SK-N-SH treated with all-trans-retinoic acid at 6 μM for 48 hours (cell line): ENCODE data around the gene ADPRHL1.

Experiments
- ATAC-seq: fragments of 200-7000 bp; cut with Tn5 transposase; 3 replicates; pipeline ENCODE4 v1.9.1; 2020; ENCODE audit warnings: mild to moderate bottlenecking, moderate library complexity
- ARNTL ChIP-seq: fragments of 450-650 bp; formaldehyde crosslinking; IDR thresholded peaks from 2 replicates; pipeline ENCODE4 v1.5.0; 2020; ENCODE audit warnings: low read depth, mild to moderate bottlenecking, moderate library complexity, borderline replicate concordance
- BACH2 ChIP-seq: fragments of 250-450 bp; sonication (Bioruptor Pico); IDR thresholded peaks from 2 replicates; pipeline ENCODE4 v1.9.0; 2021; ENCODE audit warnings: mild to moderate bottlenecking, borderline replicate concordance
- CREB5 ChIP-seq: fragments of 250-450 bp; sonication (Bioruptor Pico); IDR thresholded peaks from 2 replicates; pipeline ENCODE4 v1.5.1; 2020; ENCODE audit warnings: low read depth, mild to moderate bottlenecking, moderate library complexity
- CSDC2 ChIP-seq: fragments of 250-450 bp; sonication (Bioruptor Pico); IDR thresholded peaks from 2 replicates; pipeline ENCODE4 v1.5.0; 2020; ENCODE audit warnings: mild to moderate bottlenecking, moderate library complexity
- CSRNP3 ChIP-seq: fragments of 250-450 bp; sonication (Bioruptor Pico); IDR thresholded peaks from 2 replicates; pipeline ENCODE4 v1.5.1; 2021; ENCODE audit warnings: mild to moderate bottlenecking, moderate library complexity
- ESRRG ChIP-seq: fragments of 250-450 bp; sonication (Bioruptor Pico); IDR thresholded peaks from 2 replicates; pipeline ENCODE4 v1.6.1; 2021; ENCODE audit warnings: mild to moderate bottlenecking
- GLIS3 ChIP-seq: fragments of 250-450 bp; sonication (Bioruptor Pico); IDR thresholded peaks from 2 replicates; pipeline ENCODE4 v1.5.0; 2020; ENCODE audit warnings: mild to moderate bottlenecking, moderate library complexity
- PATZ1 ChIP-seq: fragments of 250-450 bp; sonication (Bioruptor Pico); IDR thresholded peaks from 2 replicates; pipeline ENCODE4 v1.8.0; 2020; ENCODE audit warnings: mild to moderate bottlenecking, moderate library complexity, borderline replicate concordance
- POU6F1 ChIP-seq: fragments of 250-450 bp; sonication (Bioruptor Pico); IDR thresholded peaks from 2 replicates; pipeline ENCODE4 v1.8.0; 2021; ENCODE audit warnings: low read depth, mild to moderate bottlenecking, moderate library complexity, borderline replicate concordance
- PPARA ChIP-seq: fragments of 250-450 bp; sonication (Bioruptor Pico); IDR thresholded peaks from 2 replicates; pipeline ENCODE4 v1.5.0; 2020; ENCODE audit warnings: mild to moderate bottlenecking, borderline replicate concordance
- RARB ChIP-seq: fragments of 250-450 bp; sonication (Bioruptor Pico); IDR thresholded peaks from 2 replicates; pipeline ENCODE4 v1.8.0; 2021; ENCODE audit warnings: mild to moderate bottlenecking, moderate library complexity
- SNAI2 ChIP-seq: fragments of 250-450 bp; sonication (Bioruptor Pico); IDR thresholded peaks from 2 replicates; pipeline ENCODE4 v1.5.0; 2020; ENCODE audit warnings: mild to moderate bottlenecking, moderate library complexity
- TCF4 ChIP-seq: fragments of 250-450 bp; sonication (Bioruptor Pico); IDR thresholded peaks from 2 replicates; pipeline ENCODE4 v1.8.0; 2021; ENCODE audit warnings: mild to moderate bottlenecking, moderate library complexity, borderline replicate concordance
- TOX ChIP-seq: fragments of 250-450 bp; sonication (Bioruptor Pico); IDR thresholded peaks from 2 replicates; pipeline ENCODE4 v1.8.0; 2021; ENCODE audit warnings: mild to moderate bottlenecking, moderate library complexity, borderline replicate concordance
- TSHZ2 ChIP-seq: fragments of 250-450 bp; sonication (Bioruptor Pico); IDR thresholded peaks from 2 replicates; pipeline ENCODE4 v1.5.0; 2020; ENCODE audit warnings: mild to moderate bottlenecking, moderate library complexity
- ZFP3 ChIP-seq: fragments of 250-450 bp; sonication (Bioruptor Pico); IDR thresholded peaks from 2 replicates; pipeline ENCODE4 v1.5.0; 2020; ENCODE audit warnings: mild to moderate bottlenecking, moderate library complexity
- ZFP30 ChIP-seq: fragments of 450-650 bp; formaldehyde crosslinking; IDR thresholded peaks from 2 replicates; pipeline ENCODE4 v1.5.0; 2022; ENCODE audit warnings: mild to moderate bottlenecking, moderate library complexity
- ZNF8 ChIP-seq: fragments of 450-650 bp; formaldehyde crosslinking; IDR thresholded peaks from 2 replicates; pipeline ENCODE4 v1.5.0; 2020; ENCODE audit warnings: mild to moderate bottlenecking, moderate library complexity

The ADPRHL1 gene

GRCh38 chr13:113500530-113501265 lies 47.4 kb upstream of the ADPRHL1 start (continued):
- no peak for TF ChIP-seq POU6F1 (CRISPR knock-in tag)
- TF ChIP-seq CSDC2 (CRISPR knock-in tag) = no peak
- no peak for TF ChIP-seq PATZ1 (CRISPR knock-in tag)
- TF ChIP-seq, all 23 proteins: peak for 0

- TF ChIP-seq BACH2 (CRISPR knock-in tag) = no peak
- TF ChIP-seq ESRRG (CRISPR knock-in tag) = no peak
- TF ChIP-seq, all 23 proteins: peak for 0
- ATAC-seq = no peak
Measured at GRCh38 chr13:113499936-113500335, 46.6 kb upstream of the ADPRHL1 start.

GRCh38 chr13:113498905-113499304 lies 45.6 kb upstream of the ADPRHL1 start:
- no peak for ATAC-seq
- no peak for TF ChIP-seq CSRNP3 (CRISPR knock-in tag)
- TF ChIP-seq TCF4 (CRISPR knock-in tag) = no peak
- TF ChIP-seq TSHZ2 (CRISPR knock-in tag) = no peak
- TF ChIP-seq ESRRG (CRISPR knock-in tag) = no peak
- TF ChIP-seq TOX (CRISPR knock-in tag) = no peak
- no peak for TF ChIP-seq ZFP30
- TF ChIP-seq RARB = no peak
- TF ChIP-seq PPARA = no peak
- no peak for TF ChIP-seq BACH2 (CRISPR knock-in tag)
- no peak for TF ChIP-seq ZNF8 (CRISPR knock-in tag)
- no peak for TF ChIP-seq SNAI2 (CRISPR knock-in tag)
- TF ChIP-seq ARNTL = no peak
- TF ChIP-seq ZFP3 (CRISPR knock-in tag) = no peak
- TF ChIP-seq CREB5 (CRISPR knock-in tag) = no peak
- TF ChIP-seq GLIS3 (CRISPR knock-in tag) = no peak
- TF ChIP-seq PATZ1 (CRISPR knock-in tag) = no peak
- TF ChIP-seq CSDC2 (CRISPR knock-in tag) = no peak
